H1 (cell line): ENCODE results near the gene PHACTR2. TPM values are rescaled to one million over a fixed set of nuclear protein-coding genes. Genes with fewer than 3 reads are reported as not detected.
"Not testable (repeated sequence)": the region's sequence is repeated elsewhere in the genome, so short reads cannot be mapped to it uniquely, and the experiment has no call there.

ENCODE experiments used
- CTCF ChIA-PET: fragments of 300-600 bp; sonication (Branson Sonifier 250); formaldehyde crosslinking; loops from one replicate; lab custom pipeline; 2021; ENCODE audit not compliant: partially characterized antibody; lab: Charles Lee
- POLR2A ChIA-PET: fragments of 300-600 bp; sonication (Branson Sonifier 250); formaldehyde crosslinking; loops from one replicate; lab custom pipeline; 2021; ENCODE audit warnings: inconsistent platforms; ENCODE audit not compliant: partially characterized antibody; lab: Charles Lee
- DNase-seq, 2 experiments: peaks; one replicate each; pipeline versions ENCODE4 v3.0.0 to v3.0.0-alpha.2; 2010 to 2022; ENCODE audit warnings: low spot score in 2 of 2, low read depth in 1 of 2, mixed read lengths in 1 of 2
- FAIRE-seq: peaks from 2 replicates; lab custom pipeline; 2011; peaks lifted over from hg19 to GRCh38; lab: Jason Lieb, UNC
- H2AFZ ChIP-seq: 2 replicates; pipeline ENCODE4 v1.8.1; 2012; ENCODE audit warnings: low read length, inconsistent platforms
- H2AK5ac ChIP-seq: 2 replicates; pipeline ENCODE4 v1.6.1; 2013; ENCODE audit warnings: low read depth, low read length
- H2BK120ac ChIP-seq: replicated peaks from 2 replicates; pipeline ENCODE3; 2013; ENCODE audit warnings: low read depth, low read length, inconsistent platforms
- H2BK12ac ChIP-seq: 2 replicates; pipeline ENCODE4 v1.6.1; 2013; ENCODE audit warnings: low read depth, low read length
- H2BK15ac ChIP-seq: 2 replicates; pipeline ENCODE4 v1.6.1; 2013; ENCODE audit warnings: low read length
- H2BK20ac ChIP-seq: 2 replicates; pipeline ENCODE4 v1.6.1; 2013; ENCODE audit warnings: low read length
- H2BK5ac ChIP-seq: 2 replicates; pipeline ENCODE4 v1.6.1; 2013; ENCODE audit warnings: low read depth, low read length
- H3K14ac ChIP-seq: 2 replicates; pipeline ENCODE4 v1.6.1; 2013; ENCODE audit warnings: inconsistent platforms; ENCODE audit not compliant: insufficient read length
- H3K18ac ChIP-seq: 2 replicates; pipeline ENCODE4 v1.6.1; 2013; ENCODE audit warnings: low read length; ENCODE audit errors: extremely low read depth
- H3K23ac ChIP-seq: 2 replicates; pipeline ENCODE4 v1.6.1; 2013; ENCODE audit warnings: inconsistent platforms; ENCODE audit not compliant: insufficient read length
- H3K23me2 ChIP-seq: 2 replicates; pipeline ENCODE4 v1.6.1; 2013; ENCODE audit warnings: low read depth, low read length
- H3K27ac ChIP-seq: 2 replicates; pipeline ENCODE4 v1.6.1; 2011; ENCODE audit warnings: low read depth, low read length, inconsistent platforms
- H3K27me3 ChIP-seq, 4 experiments: replicated peaks in 1 of 4; 1 replicate in 1 of 4; 2 replicates in 3 of 4; pipeline versions ENCODE4 v1.6.1 to v1.8.1; 2011 to 2013; ENCODE audit warnings: low read length in 3 of 4, mild to moderate bottlenecking in 3 of 4, inconsistent platforms in 2 of 4, mixed read lengths in 2 of 4, moderate library complexity in 1 of 4; ENCODE audit not compliant: control insufficient read depth in 3 of 4, insufficient read depth in 3 of 4; ENCODE audit errors: extremely low read depth in 1 of 4
- H3K36me3 ChIP-seq, 4 experiments: 2 replicates each; pipeline versions ENCODE4 v1.6.1 to v1.8.1; 2011 to 2013; ENCODE audit warnings: mild to moderate bottlenecking in 4 of 4, low read length in 3 of 4, moderate library complexity in 2 of 4, control low read depth in 1 of 4, inconsistent platforms in 1 of 4; ENCODE audit not compliant: insufficient read depth in 4 of 4, control insufficient read depth in 2 of 4
- H3K4ac ChIP-seq: replicated peaks from 2 replicates; pipeline ENCODE3; 2013; ENCODE audit warnings: low read length, low read depth, mixed read lengths, inconsistent platforms; ENCODE audit not compliant: insufficient read length
- H3K4me1 ChIP-seq, 4 experiments: replicated peaks in 1 of 4; 1 replicate in 1 of 4; 2 replicates in 3 of 4; pipeline versions ENCODE4 v1.6.1 to v1.8.1; 2011 to 2013; ENCODE audit warnings: low read length in 3 of 4, inconsistent platforms in 2 of 4, mixed read lengths in 1 of 4; ENCODE audit not compliant: insufficient read depth in 4 of 4, control insufficient read depth in 3 of 4
- H3K4me2 ChIP-seq, 2 experiments: 2 replicates each; pipeline versions ENCODE4 v1.6.1 to v1.8.1; 2011 to 2013; ENCODE audit warnings: low read depth in 2 of 2, low read length in 2 of 2, control low read depth in 1 of 2, inconsistent platforms in 1 of 2, mild to moderate bottlenecking in 1 of 2; ENCODE audit not compliant: insufficient read depth in 1 of 2
- H3K4me3 ChIP-seq, 4 experiments: fragments of 200-600, 300-600 bp in 1 of 4; sonication (generic), shearing (Covaris generic), sonication (Bioruptor Twin) in 1 of 4; 2 replicates each; pipeline versions ENCODE4 v1.5.1 to v1.8.1; 2011 to 2016; ENCODE audit warnings: low read length in 4 of 4, low read depth in 3 of 4, control low read depth in 2 of 4, inconsistent platforms in 2 of 4, mild to moderate bottlenecking in 2 of 4, mixed read lengths in 1 of 4, moderate library complexity in 1 of 4; ENCODE audit not compliant: insufficient read depth in 2 of 4; ENCODE audit errors: extremely low read depth in 1 of 4
- H3K56ac ChIP-seq: replicated peaks from 2 replicates; pipeline ENCODE3; 2013; ENCODE audit warnings: low read depth, mild to moderate bottlenecking, mixed read lengths, low read length, inconsistent platforms; ENCODE audit not compliant: insufficient read length
- H3K79me1 ChIP-seq: 2 replicates; pipeline ENCODE4 v1.6.1; 2013; ENCODE audit warnings: low read depth, low read length, control low read depth
- H3K79me2 ChIP-seq, 2 experiments: 2 replicates each; pipeline versions ENCODE4 v1.6.1 to v1.8.1; 2012 to 2013; ENCODE audit warnings: low read length in 2 of 2, mild to moderate bottlenecking in 2 of 2, inconsistent platforms in 1 of 2; ENCODE audit not compliant: insufficient read depth in 2 of 2, control insufficient read depth in 1 of 2
- H3K9ac ChIP-seq, 4 experiments: replicated peaks in 1 of 4; 1 replicate in 1 of 4; 2 replicates in 3 of 4; pipeline versions ENCODE4 v1.6.1 to v1.8.1; 2011 to 2013; ENCODE audit warnings: low read depth in 3 of 4, low read length in 3 of 4, control low read depth in 2 of 4, mild to moderate bottlenecking in 2 of 4, moderate library complexity in 2 of 4, inconsistent platforms in 1 of 4; ENCODE audit errors: extremely low read depth in 1 of 4
- H3K9me3 ChIP-seq, 2 experiments: 2 replicates each; pipeline versions ENCODE4 v1.6.1 to v1.8.1; 2012 to 2013; ENCODE audit warnings: mild to moderate bottlenecking in 2 of 2, moderate library complexity in 2 of 2, control low read depth in 1 of 2, inconsistent platforms in 1 of 2, low read depth in 1 of 2, low read length in 1 of 2, mixed read lengths in 1 of 2; ENCODE audit not compliant: insufficient read depth in 2 of 2
- H4K20me1 ChIP-seq, 2 experiments: replicated peaks in 1 of 2; 2 replicates each; pipeline versions ENCODE3 to v1.8.1; 2011 to 2013; ENCODE audit warnings: inconsistent platforms in 2 of 2, low read length in 2 of 2, mild to moderate bottlenecking in 1 of 2; ENCODE audit not compliant: insufficient read depth in 2 of 2, control insufficient read depth in 1 of 2
- H4K5ac ChIP-seq: 2 replicates; pipeline ENCODE4 v1.6.1; 2013; ENCODE audit warnings: low read length, low read depth, mixed read lengths, inconsistent platforms; ENCODE audit not compliant: insufficient read length
- H4K8ac ChIP-seq: 2 replicates; pipeline ENCODE4 v1.8.0; 2013; ENCODE audit warnings: mild to moderate bottlenecking, moderate library complexity, low read length, inconsistent platforms; ENCODE audit not compliant: insufficient read depth; ENCODE audit errors: extremely low read depth
- H4K91ac ChIP-seq: replicated peaks from 2 replicates; pipeline ENCODE3; 2013; ENCODE audit warnings: low read length, mixed read lengths, inconsistent platforms; ENCODE audit not compliant: insufficient read length
- CEBPB ChIP-seq: IDR thresholded peaks from 2 replicates; pipeline ENCODE4 v1.6.1; 2012; ENCODE audit warnings: low read depth, low read length
- E2F6 ChIP-seq: IDR thresholded peaks from 2 replicates; pipeline ENCODE4 v1.6.1; 2012; ENCODE audit warnings: inconsistent platforms
- KDM5A ChIP-seq: fragments of 200-600 bp; IDR thresholded peaks from 2 replicates; pipeline ENCODE4 v1.7.1; 2012; ENCODE audit warnings: mild to moderate bottlenecking, low read length, inconsistent platforms, mixed read lengths
- MAFK ChIP-seq: IDR thresholded peaks from 2 replicates; pipeline ENCODE4 v1.6.1; 2012; ENCODE audit warnings: low read depth, mild to moderate bottlenecking, improper control_type of control experiment, low read length
- WGBS, 2 experiments: shearing (Covaris generic) in 1 of 2; methylation state at CpG; one replicate each; pipeline versions ENCODE4 v1.1.6 to v1.1.7; 2013 to 2015; ENCODE audit warnings: low lambda C conversion rate in 2 of 2, mixed read lengths in 2 of 2, inconsistent platforms in 1 of 2, low coverage in 1 of 2, missing lambda C conversion rate in 1 of 2; ENCODE audit not compliant: insufficient replicate concordance in 2 of 2, insufficient coverage in 1 of 2, insufficient read length in 1 of 2; ENCODE audit errors: extremely low coverage in 1 of 2, missing lambda C conversion rate in 1 of 2; 5-methylcytosine and 5-hydroxymethylcytosine counted together
- polyA plus RNA-seq, 7 experiments: library from polyadenylated mRNA; depleted of rRNA in 3 of 7; stranded (reverse) in 5 of 7; unstranded in 2 of 7; fragments of >200 nt in 5 of 7; fragments of 200-250 nt in 2 of 7; gene quantifications; 1 replicate in 5 of 7; 2 replicates in 1 of 7; 4 replicates in 1 of 7; pipeline versions ENCODE4 v1.2.1 to v1.2.3, GENCODE V29; 2011 to 2013; ENCODE audit warnings: missing spikeins in 2 of 7, mixed read lengths in 2 of 7
- total RNA-seq: library from RNA; stranded (reverse); fragmentation: NEBNext Ultra II Directional; extraction: Animal tissue kit (Norgen Biotek cat#: 25700); gene quantifications from 2 replicates; pipeline ENCODE4 v1.2.1, GENCODE V29; 2021

PHACTR2 gene
- total and polyA plus RNA-seq, 2 of the 8 experiments (the other 6 are each of a cell fraction or from before 2014, with no cell fraction given) = 16.9 to 131 TPM

- no peak for TF ChIP-seq CEBPB
- TF ChIP-seq MAFK = no peak
- TF ChIP-seq E2F6 = no peak
- TF ChIP-seq KDM5A = no peak
Measured at GRCh38 chr6:143647732-143648131, 30.0 kb upstream of the PHACTR2 start (continued).

GRCh38 chr6:143649319-143649718 is 28.4 kb upstream of the PHACTR2 start:
- H4K5ac ChIP-seq, H2AK5ac ChIP-seq, H3K18ac ChIP-seq, H3K23ac ChIP-seq, H3K9ac ChIP-seq, H2BK120ac ChIP-seq, POLR2A ChIA-PET, H2AFZ ChIP-seq, H3K4ac ChIP-seq, H3K36me3 ChIP-seq, H3K79me2 ChIP-seq, H4K20me1 ChIP-seq, H3K4me1 ChIP-seq, H3K27ac ChIP-seq, H2BK20ac ChIP-seq, H2BK12ac ChIP-seq, H3K27me3 ChIP-seq, H2BK5ac ChIP-seq, H4K91ac ChIP-seq, H2BK15ac ChIP-seq, DNase-seq, H3K4me3 ChIP-seq, CTCF ChIA-PET, H3K14ac ChIP-seq, H4K8ac ChIP-seq, H3K9me3 ChIP-seq, H3K4me2 ChIP-seq, FAIRE-seq, H3K79me1 ChIP-seq, H3K56ac ChIP-seq, H3K23me2 ChIP-seq: not testable (repeated sequence)
- WGBS, 2 experiments = 87% methylated on average over 1 of the region's 1 CpG; no CpG with 5 or more reads in 1 of the 2 experiments
